GM19455 (cell line): ENCODE data around the gene ERC2.
A peak's percentile ranks its signal among the peaks of the same experiment; 100 is the strongest.
"Not testable (repeated sequence)": the region's sequence is repeated elsewhere in the genome, so short reads cannot be mapped to it uniquely, and the experiment has no call there.

Experiments used
- ATAC-seq: cut with Tn5 transposase; IDR thresholded peaks from one replicate; pipeline ENCODE4 v1.9.1; 2021; ENCODE audit not compliant: unreplicated experiment

ERC2 gene

DNA sequence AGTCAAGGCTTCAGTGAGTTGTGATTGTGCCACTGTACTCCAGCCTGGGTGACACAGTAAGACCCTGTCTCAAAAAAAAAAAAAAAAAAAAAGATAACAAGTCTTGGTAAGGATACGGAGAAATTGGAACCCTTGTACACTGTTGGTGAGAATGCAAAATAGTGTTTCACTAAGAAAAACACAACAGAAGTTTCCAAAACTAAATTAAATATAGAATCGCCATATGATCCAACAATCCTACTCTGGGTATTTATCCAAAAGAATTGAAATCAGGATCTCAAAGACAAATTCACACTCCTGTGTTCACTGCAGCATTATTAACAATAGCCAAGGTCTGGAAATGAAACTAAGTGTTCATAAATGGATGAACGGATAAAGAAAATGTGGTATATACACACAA, 149.4 kb downstream of the ERC2 start:
- ATAC-seq = no peak

DNA sequence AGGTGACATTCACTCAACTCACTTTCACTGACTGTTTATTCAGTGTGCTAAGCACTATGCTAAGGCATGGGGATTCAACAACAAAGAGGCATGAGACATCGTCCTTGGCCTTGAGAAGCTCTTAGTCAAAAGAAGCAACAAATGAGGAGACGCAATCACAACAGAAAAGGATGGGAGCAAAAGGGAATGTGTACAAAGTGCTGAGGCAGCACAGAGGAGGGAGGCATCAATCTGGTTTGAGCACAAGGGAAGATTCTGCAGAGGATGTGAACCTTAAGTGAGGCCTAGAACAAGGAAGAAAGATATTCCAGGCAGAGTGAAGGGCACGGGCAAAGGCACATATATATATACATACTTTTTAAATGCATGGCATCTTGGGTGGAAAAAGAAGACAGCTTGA, 151.3 kb downstream of the ERC2 start:
- ATAC-seq = no peak

DNA sequence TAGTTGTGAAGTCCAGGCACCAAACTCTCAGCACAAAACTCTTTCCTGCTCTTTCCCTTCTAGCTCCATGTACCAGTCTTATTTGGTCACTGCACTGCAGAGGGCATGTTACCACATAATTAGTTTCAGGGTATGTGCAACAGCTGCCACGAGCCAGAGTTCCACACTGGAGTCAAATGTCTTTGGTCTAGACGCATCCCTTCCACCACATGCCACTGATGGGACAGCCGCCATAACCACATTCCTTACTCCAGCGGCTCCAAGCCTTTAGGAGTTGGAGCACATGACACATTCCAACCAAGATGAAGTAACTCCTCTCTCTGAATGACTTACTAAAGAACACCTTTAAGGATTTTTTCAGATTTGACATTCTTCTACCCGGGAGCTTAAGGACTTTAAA, 153.4 kb downstream of the ERC2 start:
- ATAC-seq = no peak

DNA sequence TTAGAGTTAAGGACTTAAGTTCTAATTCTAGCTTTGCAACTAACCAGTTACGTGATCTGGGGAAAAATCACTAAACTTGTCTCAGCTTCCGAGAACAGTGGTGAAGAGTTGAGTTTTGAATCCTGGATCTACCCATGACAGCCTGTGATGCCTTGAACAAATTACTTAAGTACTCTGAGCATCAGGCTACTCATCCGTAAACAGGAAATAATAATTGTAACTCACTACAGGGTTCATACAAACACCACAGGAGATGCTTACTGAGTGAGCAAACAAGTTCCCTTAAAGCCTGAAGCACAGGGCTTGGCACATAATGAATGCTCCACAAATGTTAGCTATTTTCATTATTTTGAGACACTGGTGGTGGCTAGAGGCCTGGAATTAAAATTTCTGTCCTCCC, 158.8 kb downstream of the ERC2 start:
- ATAC-seq = no peak

GRCh38 chr3:56308471-56308870, 159.8 kb downstream of the ERC2 start:
- no peak for ATAC-seq

DNA sequence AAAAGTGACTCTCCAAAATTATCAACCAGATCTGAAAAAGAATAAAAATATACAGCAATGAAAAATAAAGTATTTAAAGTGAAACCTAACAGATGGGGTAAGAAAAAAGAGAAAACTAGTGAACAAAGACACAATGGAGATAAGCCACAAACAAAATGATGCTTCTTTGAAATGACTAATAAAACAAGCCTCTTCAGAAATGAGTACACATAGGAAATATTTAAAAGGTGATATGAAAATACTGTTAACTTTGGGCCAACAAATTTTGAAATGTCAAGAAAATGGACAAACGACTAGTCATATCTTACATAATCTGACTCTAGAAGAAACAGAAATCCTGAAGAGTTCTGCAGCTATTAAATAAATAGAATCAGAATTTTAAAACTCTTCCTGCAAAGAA, 164.2 kb downstream of the ERC2 start:
- no peak for ATAC-seq

- peak; percentile 92 for ATAC-seq
These were observed 164.8 kb downstream of the ERC2 start for GRCh38 chr3:56303487-56303886.

- no peak for ATAC-seq
These were observed 165.8 kb downstream of the ERC2 start for GRCh38 chr3:56302417-56302816.

DNA sequence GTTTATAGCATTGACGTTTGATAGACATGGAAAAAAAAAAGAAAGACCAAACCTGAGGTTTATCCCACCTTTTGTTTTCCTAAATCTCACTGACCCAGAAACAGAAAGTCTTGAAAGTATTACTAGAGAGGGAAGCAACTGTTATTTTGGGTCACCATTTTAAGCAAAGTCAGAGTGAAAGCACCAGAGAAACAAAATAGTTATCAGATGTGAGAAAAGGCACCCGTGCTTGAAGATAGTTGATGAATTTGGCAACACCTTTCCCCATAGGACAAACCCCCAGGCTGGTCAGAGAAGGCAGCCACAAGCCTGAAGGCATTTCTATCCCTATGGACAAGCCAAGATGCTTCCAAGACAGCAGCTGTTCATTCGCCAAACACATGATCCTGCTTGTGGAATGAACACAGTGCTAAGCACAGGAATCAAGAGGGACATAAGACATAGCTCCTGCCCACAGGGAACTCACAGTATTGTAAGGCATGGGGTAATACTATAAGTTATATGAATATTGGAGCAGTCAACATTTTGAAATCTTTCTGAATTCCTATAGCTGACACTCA, 170.9 kb downstream of the ERC2 start:
- ATAC-seq = no peak

DNA sequence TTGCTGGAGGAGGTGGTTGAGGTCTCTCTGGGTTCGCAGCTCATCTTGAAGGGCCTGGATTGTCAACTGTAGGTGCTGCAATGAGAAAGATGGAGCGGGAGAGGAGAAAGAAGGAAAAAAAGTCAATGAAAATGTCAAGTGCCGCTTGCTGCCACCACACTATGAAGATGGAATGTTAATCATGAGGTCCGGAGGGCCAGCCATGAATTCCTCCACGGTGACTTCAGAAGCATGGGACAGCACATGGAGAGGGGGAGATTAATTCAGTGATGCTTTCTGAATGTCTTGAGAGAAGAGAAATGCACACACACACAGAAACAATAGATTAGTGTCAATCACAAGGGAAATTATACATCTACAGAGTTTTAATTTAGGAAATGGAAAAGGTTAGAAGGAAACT, 171.9 kb downstream of the ERC2 start:
- no peak for ATAC-seq

DNA sequence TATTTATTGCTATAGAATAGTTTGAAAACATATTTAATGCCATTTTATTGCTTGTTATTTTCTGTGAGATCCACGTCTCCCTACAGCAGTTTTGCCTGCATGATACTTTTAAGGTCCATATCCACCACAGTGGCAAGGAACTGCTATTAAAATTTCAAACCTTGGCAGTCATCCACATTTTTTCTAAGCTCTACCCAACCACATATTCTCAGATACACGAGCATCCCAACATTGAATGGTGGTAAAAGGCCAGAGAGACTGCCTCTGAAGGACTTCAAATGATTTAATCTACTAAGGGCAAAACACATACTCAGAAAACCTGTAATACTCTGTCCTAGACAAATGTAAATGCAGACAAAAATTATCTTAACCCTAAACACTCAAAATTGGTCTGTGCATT, 173.1 kb downstream of the ERC2 start:
- ATAC-seq = no peak

- ATAC-seq = no peak
These were observed 174.0 kb downstream of the ERC2 start for GRCh38 chr3:56294286-56294685.

GRCh38 chr3:56291953-56292352, 176.3 kb downstream of the ERC2 start:
- ATAC-seq = no peak

- ATAC-seq = no peak
These were observed 177.0 kb downstream of the ERC2 start for GRCh38 chr3:56291244-56291680.

- no peak for ATAC-seq
These were observed 177.9 kb downstream of the ERC2 start for GRCh38 chr3:56290374-56290773.

DNA sequence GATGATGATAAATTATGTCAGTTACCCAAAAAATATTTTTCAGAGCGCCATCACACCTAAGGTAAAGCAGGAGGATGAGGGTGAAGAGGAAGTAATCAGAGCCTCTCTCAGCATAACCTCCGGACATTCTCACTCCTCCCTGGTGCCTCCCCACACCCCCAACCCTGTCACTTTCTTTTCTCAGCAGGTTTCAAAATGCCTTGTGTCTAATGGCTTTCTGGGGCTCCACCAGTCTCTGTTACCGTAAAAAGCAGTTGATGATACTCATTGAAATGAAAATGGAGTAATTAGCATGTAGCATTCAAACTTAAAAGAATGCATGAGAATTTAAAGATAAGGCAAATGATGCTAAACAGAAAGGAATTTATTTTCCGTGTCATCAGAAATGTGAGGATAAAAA, 180.0 kb downstream of the ERC2 start:
- ATAC-seq = no peak

- ATAC-seq = no peak
These were observed 185.9 kb downstream of the ERC2 start for GRCh38 chr3:56282341-56282740.

- ATAC-seq = no peak
These were observed 191.0 kb downstream of the ERC2 start for GRCh38 chr3:56277236-56277635.

- ATAC-seq = no peak
These were observed 193.1 kb downstream of the ERC2 start for GRCh38 chr3:56275120-56275519.

GRCh38 chr3:56269755-56270535, 198.3 kb downstream of the ERC2 start:
- ATAC-seq = no peak

DNA sequence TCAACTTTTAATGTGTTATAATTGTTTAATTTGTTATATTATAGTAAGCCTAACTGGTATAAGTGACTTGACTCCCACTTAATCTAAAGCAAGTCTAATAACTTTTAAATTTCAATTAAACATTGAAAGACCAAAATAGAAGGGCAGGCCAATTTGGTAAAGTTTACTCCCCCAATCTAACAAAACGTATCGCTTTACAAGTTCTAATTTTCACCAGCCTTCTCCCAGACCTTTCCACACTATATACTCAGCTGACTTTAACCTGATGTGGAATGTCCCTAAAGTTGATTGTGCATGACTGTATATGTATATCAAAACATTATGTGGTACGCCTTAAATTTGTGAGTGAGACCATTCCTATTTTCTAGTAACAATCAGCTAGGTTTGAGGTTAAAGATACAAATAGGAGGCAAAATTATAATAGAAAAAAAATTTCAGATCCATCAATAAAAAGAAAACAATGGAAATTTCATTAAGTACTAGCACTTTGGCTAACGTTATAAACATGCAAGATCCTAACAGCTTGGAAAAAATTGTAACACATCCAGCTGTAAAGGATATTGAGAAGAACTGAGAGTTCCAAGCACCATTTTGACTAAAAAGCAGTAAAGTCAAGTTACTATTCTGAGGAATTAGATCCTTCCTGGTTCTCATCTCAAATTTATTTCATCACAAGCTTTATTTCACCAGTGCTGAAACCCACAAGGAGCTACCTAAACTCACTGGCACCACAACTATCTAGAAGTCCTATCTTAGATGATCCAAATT, 199.5 kb downstream of the ERC2 start:
- ATAC-seq = no peak

DNA sequence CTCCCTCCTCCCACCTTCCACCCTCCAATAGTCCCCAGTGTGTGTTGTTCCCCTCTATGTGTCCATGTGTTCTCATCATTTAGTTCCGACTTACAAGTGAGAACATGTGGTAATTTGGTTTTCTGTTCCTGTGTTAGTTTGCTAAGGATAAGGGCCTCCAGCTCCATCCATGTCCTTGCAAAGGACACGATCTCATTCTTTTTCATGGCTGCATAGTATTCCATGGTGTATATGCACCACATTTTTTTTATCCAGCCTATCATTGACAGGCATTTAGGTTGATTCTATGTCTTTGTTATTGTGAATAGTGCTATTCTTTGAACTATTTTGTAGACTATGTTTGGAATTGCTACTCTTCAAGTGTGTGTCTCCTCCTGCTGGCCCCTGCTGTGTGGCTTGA, 206.4 kb downstream of the ERC2 start:
- ATAC-seq = not testable (repeated sequence)
